GM12891 (cell line): ENCODE results near the gene NAP1L2.

Experiments used
- POLR2A ChIP-seq: IDR thresholded peaks from 2 replicates; pipeline ENCODE4 v1.6.1; 2011; ENCODE audit warnings: low read depth, low read length, control low read depth
- POLR2AphosphoS5 ChIP-seq: IDR thresholded peaks from 2 replicates; pipeline ENCODE4 v1.6.1; 2011; ENCODE audit warnings: low read depth, low read length, control low read depth
- TAF1 ChIP-seq: IDR thresholded peaks from 2 replicates; pipeline ENCODE4 v1.6.1; 2011; ENCODE audit warnings: low read depth, low read length, control low read depth

- TF ChIP-seq POLR2AphosphoS5: no peak
- no peak for TF ChIP-seq POLR2A
- no peak for TF ChIP-seq TAF1
These were observed 24.6 kb upstream of the NAP1L2 start for GRCh38 chrX:73239242-73239641.
